Prostate gland (tissue), 2 donors: Measurements from ENCODE around the gene ASZ1.

Experiments
- CTCF ChIP-seq, 4 experiments: fragments of 200-600 bp in 2 of 4; fragments of 450-650 bp in 2 of 4; sonication (generic) in 2 of 4; IDR thresholded peaks; 1 replicate in 3 of 4; 2 replicates in 1 of 4; pipeline ENCODE4 v1.5.1; 2016 to 2019; ENCODE audit warnings: antibody characterized with exemption in 4 of 4, mild to moderate bottlenecking in 2 of 4, moderate library complexity in 2 of 4
- POLR2A ChIP-seq: fragments of 450-650 bp; IDR thresholded peaks from one replicate; pipeline ENCODE4 v1.6.1; 2016; ENCODE audit warnings: antibody characterized with exemption, mild to moderate bottlenecking

DNA sequence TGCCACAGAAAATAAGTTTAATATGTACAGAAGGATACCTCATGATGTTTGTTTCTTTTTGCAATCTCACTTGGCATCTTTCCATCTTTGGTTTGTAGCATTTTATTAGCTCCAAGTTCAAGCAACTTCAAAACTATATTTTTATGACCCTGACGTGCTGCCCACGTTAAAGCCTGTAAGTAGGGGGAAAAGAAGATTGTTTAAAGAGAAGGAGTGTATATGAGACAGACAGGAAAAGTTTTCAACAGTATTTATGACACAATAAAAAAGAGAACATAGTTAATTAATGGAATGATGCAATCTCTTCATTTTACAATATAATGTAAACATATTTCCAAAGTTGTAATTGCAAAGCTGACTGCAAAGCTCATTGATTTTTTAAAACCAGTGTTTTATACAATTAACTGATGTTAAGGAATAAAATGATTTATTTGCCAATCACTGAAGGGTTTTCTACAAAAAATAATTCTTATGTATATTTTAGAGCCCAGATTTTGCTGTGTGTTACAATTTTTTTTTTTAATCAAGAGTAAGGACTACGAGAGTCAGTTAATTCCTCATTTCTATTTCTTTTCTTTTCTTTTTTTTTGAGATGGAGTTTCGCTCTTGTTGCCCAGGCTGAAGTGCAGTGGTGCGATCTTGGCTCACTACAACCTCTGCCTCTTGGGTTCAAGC is 42.5 kb downstream of the ASZ1 start:
- TF ChIP-seq POLR2A (no peak), CTCF (IDR thresholded peaks at IDR 0.05) (no peak)
